HepG2 (cell line): Measurements from ENCODE around the gene DOK5. TPM values are rescaled to one million over a fixed set of nuclear protein-coding genes. Genes with fewer than 3 reads are reported as not detected.

ENCODE experiments used
- ATAC-seq: fragments of 200-7000 bp; cut with Tn5 transposase; 3 replicates; pipeline ENCODE4 v1.9.1; 2020; ENCODE audit warnings: mild to moderate bottlenecking, moderate library complexity
- BruUV-seq: library from RNA; stranded (reverse); fragments of 400-500 nt; replicated peaks from 2 replicates; lab custom pipeline; 2021; lab: Mats Ljungman, UMichigan
- CTCF ChIA-PET: fragments of 300-600 bp; formaldehyde crosslinking; extraction: SDS; loops from one replicate; lab custom pipeline; 2021; ENCODE audit warnings: low total read pairs, inconsistent platforms, low intra/inter-chr PET ratio; lab: Yijun Ruan, JAX
- POLR2A ChIA-PET: fragments of 350-600 bp; sonication (Branson Sonifier 250); formaldehyde crosslinking; loops from one replicate; lab custom pipeline; 2020; ENCODE audit warnings: antibody characterized with exemption, inconsistent platforms; lab: Yijun Ruan, JAX
- DNase-seq: peaks from one replicate; pipeline ENCODE4 v3.0.0-alpha.2; 2015; ENCODE audit warnings: low spot score
- FAIRE-seq: peaks from 3 replicates; lab custom pipeline; 2011; peaks lifted over from hg19 to GRCh38; lab: Jason Lieb, UNC
- H2AFZ ChIP-seq: one replicate; pipeline ENCODE4 v1.6.1; 2011; ENCODE audit warnings: low read length, inconsistent platforms
- H3K27ac ChIP-seq: fragments of 300-600 bp; 3 replicates; pipeline ENCODE4 v1.8.0; 2011; ENCODE audit warnings: mixed run types, mild to moderate bottlenecking, mixed read lengths, low read length, inconsistent platforms; ENCODE audit not compliant: insufficient read depth; ENCODE audit errors: extremely low read length
- H3K27me3 ChIP-seq, 2 experiments: fragments of 200-600 bp in 1 of 2; 2 replicates in 1 of 2; 3 replicates in 1 of 2; pipeline versions ENCODE4 v1.6.0 to v1.8.0; 2011; ENCODE audit warnings: low read length in 2 of 2, mild to moderate bottlenecking in 2 of 2, moderate library complexity in 2 of 2, inconsistent platforms in 1 of 2; ENCODE audit not compliant: insufficient read depth in 2 of 2, control insufficient read depth in 1 of 2
- H3K36me3 ChIP-seq, 2 experiments: fragments of 200-600 bp in 1 of 2; replicated peaks in 1 of 2; 2 replicates in 1 of 2; 3 replicates in 1 of 2; pipeline versions ENCODE4 v1.5.1 to v1.8.0; 2011; ENCODE audit warnings: low read length in 2 of 2, inconsistent platforms in 1 of 2; ENCODE audit not compliant: insufficient read depth in 2 of 2, control insufficient read depth in 1 of 2
- H3K4me1 ChIP-seq: 2 replicates; pipeline ENCODE4 v1.5.1; 2012; ENCODE audit warnings: low read length, inconsistent platforms; ENCODE audit not compliant: insufficient read depth
- H3K4me2 ChIP-seq: 2 replicates; pipeline ENCODE4 v1.6.0; 2011; ENCODE audit warnings: low read depth, low read length, inconsistent platforms
- H3K4me3 ChIP-seq, 3 experiments: fragments of 200-600 bp in 1 of 3; sonication (generic), shearing (Covaris generic) in 1 of 3; replicated peaks in 1 of 3; 2 replicates each; pipeline ENCODE4 v1.5.1; 2011 to 2016; ENCODE audit warnings: low read length in 3 of 3, inconsistent platforms in 2 of 3, low read depth in 2 of 3, mild to moderate bottlenecking in 2 of 3, control low read depth in 1 of 3, mixed read lengths in 1 of 3; ENCODE audit not compliant: insufficient read depth in 1 of 3
- H3K79me2 ChIP-seq: one replicate; pipeline ENCODE4 v1.6.1; 2011; ENCODE audit warnings: low read length, inconsistent platforms; ENCODE audit not compliant: insufficient read depth
- H3K9ac ChIP-seq: 2 replicates; pipeline ENCODE4 v1.6.0; 2011; ENCODE audit warnings: mild to moderate bottlenecking, low read depth, low read length, inconsistent platforms; ENCODE audit not compliant: insufficient read depth
- H3K9me3 ChIP-seq: 2 replicates; pipeline ENCODE4 v1.5.1; 2012; ENCODE audit warnings: mild to moderate bottlenecking, low read length
- H4K20me1 ChIP-seq: 2 replicates; pipeline ENCODE4 v1.6.0; 2011; ENCODE audit warnings: inconsistent platforms, mild to moderate bottlenecking, low read length, moderate library complexity; ENCODE audit not compliant: insufficient read depth
- MXD4 ChIP-seq: IDR thresholded peaks from 2 replicates; pipeline ENCODE4 v1.6.1; 2016; ENCODE audit warnings: mild to moderate bottlenecking, missing biosample characterization, missing genetic modification reagents
- ZEB1 ChIP-seq: IDR thresholded peaks from 2 replicates; pipeline ENCODE4 v1.6.1; 2012; ENCODE audit warnings: mild to moderate bottlenecking, low read depth, inconsistent platforms; ENCODE audit not compliant: insufficient replicate concordance
- ZNF337 ChIP-seq: sonication (generic); formaldehyde crosslinking; IDR thresholded peaks from 2 replicates; pipeline ENCODE4 v1.5.1; 2020; ENCODE audit warnings: missing genetic modification reagents, low read depth, mild to moderate bottlenecking, borderline replicate concordance
- WGBS: methylation state at CpG from one replicate; pipeline ENCODE4 v1.1.6; 2017; ENCODE audit warnings: low lambda C conversion rate; 5-methylcytosine and 5-hydroxymethylcytosine counted together
- in situ Hi-C: cut with HindIII; loops from 2 replicates; pipeline ENCODE4 v1.10.0; 2017; ENCODE audit warnings: low pct_unique_long_range_greater_than_20kb; ENCODE audit not compliant: extremely low pct_ligation_motif_present
- intact Hi-C: fragments of 100-400 bp; cut with micrococcal nuclease; formaldehyde crosslinking; loops from one replicate; pipeline ENCODE4 v1.10.0; 2022; ENCODE audit not compliant: unreplicated experiment
- polyA plus RNA-seq, 8 experiments: library from polyadenylated mRNA; depleted of rRNA in 3 of 8; stranded (reverse) in 7 of 8; unstranded in 1 of 8; fragments of >200 nt; fragmentation: Illumina TruSeq in 4 of 8; extraction: Trizol in 4 of 8; gene quantifications; 2 replicates each; pipeline versions ENCODE4 v1.2.1 to v1.2.3, GENCODE V29; 2011 to 2016; ENCODE audit warnings: low read depth in 4 of 8, missing spikeins in 1 of 8, mixed read lengths in 1 of 8; ENCODE audit not compliant: insufficient read depth in 1 of 8
- total RNA-seq, 5 experiments: library from RNA; depleted of rRNA; stranded (reverse); fragments of >200 nt; fragmentation: Illumina TruSeq; extraction: Trizol; gene quantifications; 2 replicates each; pipeline ENCODE4 v1.2.3, GENCODE V29; 2016; ENCODE audit warnings: low read depth in 1 of 5
- TF ChIP-seq, protein P1 (sequence below): sonication (generic); formaldehyde crosslinking; conservative IDR thresholded peaks from 2 replicates; pipeline ENCODE4 v1.4.0; 2020; ENCODE audit warnings: missing genetic modification reagents
- TF ChIP-seq, protein P2 (sequence below): IDR thresholded peaks from 2 replicates; pipeline ENCODE4 v1.6.1; 2016; ENCODE audit warnings: low read depth

Gene DOK5
- total and polyA plus RNA-seq, 2 of the 13 experiments (the other 11 are each of a cell fraction or from before 2014, with no cell fraction given): not detected

DNA sequence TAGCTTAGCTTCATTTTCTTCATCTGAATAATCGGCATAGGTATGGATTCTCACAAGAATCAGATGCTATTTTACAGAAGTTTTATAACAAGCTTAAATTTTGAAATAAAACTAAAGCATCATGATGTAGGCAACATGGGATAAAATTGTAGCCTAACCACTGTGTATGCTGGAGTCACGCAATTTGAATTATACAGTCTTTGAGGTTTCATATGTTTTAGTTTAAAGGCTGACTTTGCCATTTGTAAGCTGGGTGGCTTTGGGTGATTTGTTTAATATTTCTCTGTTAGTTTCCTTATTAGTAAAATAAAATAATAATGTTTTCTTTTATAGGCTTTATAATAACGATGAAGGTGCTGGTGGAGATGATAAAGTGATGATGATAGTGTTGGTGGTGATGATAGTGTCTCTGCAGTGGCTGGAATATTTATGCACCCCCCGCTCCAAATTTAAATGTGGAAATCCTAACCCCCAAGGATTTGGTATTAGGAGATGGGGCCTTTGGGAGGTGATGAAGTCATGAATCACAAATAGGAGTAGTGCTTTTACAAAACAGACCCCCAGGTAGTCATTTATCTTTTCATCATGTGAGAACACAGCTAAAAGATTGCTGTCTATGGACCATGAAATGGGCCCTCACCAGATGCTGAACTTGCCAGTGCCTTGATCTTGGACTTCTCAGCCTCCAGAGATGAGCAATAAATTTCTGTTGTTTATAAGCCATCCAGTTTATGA lies 42.0 kb downstream of the DOK5 start:
- no peak for ATAC-seq
- intact Hi-C loops: no loop called here
- Histone ChIP-seq H3K4me1 (peaks cover 8% of the 10 kb centered on the region), H3K36me3 (no peaks in the 10 kb centered on the region), H3K9me3 (peaks cover 12% of the 10 kb centered on the region), H3K4me3 (no peak overlapping the region), H3K27ac (no peak overlapping the region), H3K27me3 (no peaks in the 10 kb centered on the region), H3K9ac (no peak overlapping the region), H2AFZ (no peak overlapping the region)
- 8% methylated on average over 4 of the region's 4 CpGs for WGBS
- TF ChIP-seq ZEB1: no peak
- TF ChIP-seq, protein P1, sequence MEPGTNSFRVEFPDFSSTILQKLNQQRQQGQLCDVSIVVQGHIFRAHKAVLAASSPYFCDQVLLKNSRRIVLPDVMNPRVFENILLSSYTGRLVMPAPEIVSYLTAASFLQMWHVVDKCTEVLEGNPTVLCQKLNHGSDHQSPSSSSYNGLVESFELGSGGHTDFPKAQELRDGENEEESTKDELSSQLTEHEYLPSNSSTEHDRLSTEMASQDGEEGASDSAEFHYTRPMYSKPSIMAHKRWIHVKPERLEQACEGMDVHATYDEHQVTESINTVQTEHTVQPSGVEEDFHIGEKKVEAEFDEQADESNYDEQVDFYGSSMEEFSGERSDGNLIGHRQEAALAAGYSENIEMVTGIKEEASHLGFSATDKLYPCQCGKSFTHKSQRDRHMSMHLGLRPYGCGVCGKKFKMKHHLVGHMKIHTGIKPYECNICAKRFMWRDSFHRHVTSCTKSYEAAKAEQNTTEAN (CRISPR knock-in tag): no peak
- TF ChIP-seq ZNF337 (CRISPR knock-in tag): no peak
- no peak for TF ChIP-seq MXD4 (CRISPR knock-in tag)
- TF ChIP-seq, protein P2, sequence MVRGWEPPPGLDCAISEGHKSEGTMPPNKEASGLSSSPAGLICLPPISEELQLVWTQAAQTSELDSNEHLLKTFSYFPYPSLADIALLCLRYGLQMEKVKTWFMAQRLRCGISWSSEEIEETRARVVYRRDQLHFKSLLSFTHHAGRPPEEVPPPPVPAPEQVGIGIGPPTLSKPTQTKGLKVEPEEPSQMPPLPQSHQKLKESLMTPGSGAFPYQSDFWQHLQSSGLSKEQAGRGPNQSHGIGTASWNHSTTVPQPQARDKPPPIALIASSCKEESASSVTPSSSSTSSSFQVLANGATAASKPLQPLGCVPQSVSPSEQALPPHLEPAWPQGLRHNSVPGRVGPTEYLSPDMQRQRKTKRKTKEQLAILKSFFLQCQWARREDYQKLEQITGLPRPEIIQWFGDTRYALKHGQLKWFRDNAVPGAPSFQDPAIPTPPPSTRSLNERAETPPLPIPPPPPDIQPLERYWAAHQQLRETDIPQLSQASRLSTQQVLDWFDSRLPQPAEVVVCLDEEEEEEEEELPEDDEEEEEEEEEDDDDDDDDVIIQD (CRISPR knock-in tag): no peak
- TF ChIP-seq, all 625 proteins: peak for 0
- Histone ChIP-seq H4K20me1 (no peaks in the 10 kb centered on the region), H3K79me2 (no peaks in the 10 kb centered on the region), H3K4me2 (no peak overlapping the region)
- in situ Hi-C loops: no loop called here
- no peak for DNase-seq
- ChIA-PET CTCF (no interaction called here), POLR2A (no interaction called here)
- BruUV-seq: no TSS peak
- no peak for FAIRE-seq
